ENCODE measurements around the gene CEP170. TPM values are rescaled to one million over a fixed set of nuclear protein-coding genes. Genes with fewer than 3 reads are reported as not detected.

CEP170 gene
- total and polyA plus RNA-seq, 10 of the 15 experiments (the other 5 are each of a cell fraction or from before 2014, with no cell fraction given), result 15.0 to 67.3 (median 40.2) TPM

DNA sequence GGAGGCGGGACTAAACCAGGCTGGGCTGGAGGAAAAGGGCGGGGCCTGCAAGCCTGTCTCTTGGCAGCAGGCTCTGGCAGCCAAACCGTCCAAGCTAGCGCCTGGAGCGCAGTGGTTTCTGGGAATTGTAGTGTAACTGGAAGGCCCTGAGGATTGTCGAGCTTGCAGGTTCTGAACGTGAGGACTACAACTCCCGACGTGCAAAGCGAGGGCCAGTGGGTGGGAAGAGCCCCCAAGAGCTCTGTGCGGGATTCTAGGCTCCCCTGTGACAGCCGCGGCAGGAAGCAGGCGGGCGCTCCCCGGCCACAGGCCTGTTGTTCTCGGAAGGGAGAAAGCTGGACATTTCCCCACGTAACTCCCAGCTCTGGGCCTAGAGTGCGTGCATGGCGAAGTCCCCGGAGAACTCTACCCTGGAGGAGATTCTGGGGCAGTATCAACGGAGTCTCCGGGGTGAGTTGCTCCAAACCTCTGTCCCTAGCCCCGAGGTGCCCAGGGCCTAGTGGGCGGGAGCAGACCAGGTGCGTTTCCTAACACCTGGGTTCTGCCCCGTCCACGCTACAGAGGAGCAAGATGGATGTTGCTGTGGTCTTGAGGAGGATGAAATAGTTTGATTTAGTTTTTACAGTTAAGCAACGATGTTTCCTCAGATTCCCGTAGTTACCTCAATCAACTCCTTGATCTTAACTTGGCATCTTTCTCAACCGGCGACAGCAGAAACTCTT, 871 bp upstream of the CEP170 start, which contains the start of gene SDCCAG8 (continued):
- TF ChIP-seq NR2C1 (IDR thresholded peaks at IDR 0.05) (no peak), RAD51 (IDR thresholded peaks at IDR 0.05) (no peak), MEF2B (IDR thresholded peaks at IDR 0.05; ENCODE audit: partially characterized antibody, poor library complexity, severe bottlenecking) (no peak), TAF1 (IDR thresholded peaks at IDR 0.05; ENCODE audit: borderline replicate concordance, low read depth, low read length) (0 out of 2 replicates have a peak, but pooled peaks have one; percentile 48), BACH1 (IDR thresholded peaks at IDR 0.05; ENCODE audit: borderline replicate concordance) (no peak; the same call in 1 of the 2 replicates), BRCA1 (IDR thresholded peaks at IDR 0.05; ENCODE audit: low read depth, low read length) (no peak), SUZ12 (IDR thresholded peaks at IDR 0.05; ENCODE audit: unreplicated experiment) (no peak), CBX3 (IDR thresholded peaks at IDR 0.05; ENCODE audit: borderline replicate concordance, low read depth) (no peak), SIN3A (IDR thresholded peaks at IDR 0.05; ENCODE audit: low read depth, low read length) (no peak; the same call in 1 of the 2 replicates), POLR2A (IDR thresholded peaks at IDR 0.05; ENCODE audit: low read depth, low read length) (peak; percentile 82), SREBF1 (IDR thresholded peaks at IDR 0.05; ENCODE audit: low read length) (no peak), ZNF217 (IDR thresholded peaks at IDR 0.05) (no peak), NFXL1 (IDR thresholded peaks at IDR 0.05; ENCODE audit: borderline replicate concordance) (no peak), ETV6 (conservative IDR thresholded peaks at IDR 0.05 in 1 of 2, IDR thresholded peaks at IDR 0.05 in 1 of 2; ENCODE audit: borderline replicate concordance in 1 of 2, low read depth in 1 of 2) (0 out of 4 replicates have a peak, but pooled peaks of 1 of the 2 experiments have one; percentile 29), CREB1 (IDR thresholded peaks at IDR 0.05; ENCODE audit: low read depth) (peak; percentile 62), SUPT20H (IDR thresholded peaks at IDR 0.05; ENCODE audit: borderline replicate concordance, control insufficient read depth, low read depth, low read length) (no peak), EGR1 (IDR thresholded peaks at IDR 0.05; ENCODE audit: borderline replicate concordance in 1 of 2, low read depth in 2 of 2, low read length in 2 of 2) (peak in 1 of 2 experiments; percentile 63; a peak in 1 of 3 replicates), RBBP5 (conservative IDR thresholded peaks at IDR 0.05) (no peak), CEBPB (IDR thresholded peaks at IDR 0.05; ENCODE audit: borderline replicate concordance in 1 of 2, low read depth in 2 of 2, low read length in 2 of 2) (no peak), CHD4 (IDR thresholded peaks at IDR 0.05) (no peak)
- TF ChIP-seq, protein P1, sequence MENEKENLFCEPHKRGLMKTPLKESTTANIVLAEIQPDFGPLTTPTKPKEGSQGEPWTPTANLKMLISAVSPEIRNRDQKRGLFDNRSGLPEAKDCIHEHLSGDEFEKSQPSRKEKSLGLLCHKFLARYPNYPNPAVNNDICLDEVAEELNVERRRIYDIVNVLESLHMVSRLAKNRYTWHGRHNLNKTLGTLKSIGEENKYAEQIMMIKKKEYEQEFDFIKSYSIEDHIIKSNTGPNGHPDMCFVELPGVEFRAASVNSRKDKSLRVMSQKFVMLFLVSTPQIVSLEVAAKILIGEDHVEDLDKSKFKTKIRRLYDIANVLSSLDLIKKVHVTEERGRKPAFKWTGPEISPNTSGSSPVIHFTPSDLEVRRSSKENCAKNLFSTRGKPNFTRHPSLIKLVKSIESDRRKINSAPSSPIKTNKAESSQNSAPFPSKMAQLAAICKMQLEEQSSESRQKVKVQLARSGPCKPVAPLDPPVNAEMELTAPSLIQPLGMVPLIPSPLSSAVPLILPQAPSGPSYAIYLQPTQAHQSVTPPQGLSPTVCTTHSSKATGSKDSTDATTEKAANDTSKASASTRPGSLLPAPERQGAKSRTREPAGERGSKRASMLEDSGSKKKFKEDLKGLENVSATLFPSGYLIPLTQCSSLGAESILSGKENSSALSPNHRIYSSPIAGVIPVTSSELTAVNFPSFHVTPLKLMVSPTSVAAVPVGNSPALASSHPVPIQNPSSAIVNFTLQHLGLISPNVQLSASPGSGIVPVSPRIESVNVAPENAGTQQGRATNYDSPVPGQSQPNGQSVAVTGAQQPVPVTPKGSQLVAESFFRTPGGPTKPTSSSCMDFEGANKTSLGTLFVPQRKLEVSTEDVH (IDR thresholded peaks at IDR 0.05; ENCODE audit: low read depth, partially characterized antibody), result no peak
- TF ChIP-seq, protein P2, sequence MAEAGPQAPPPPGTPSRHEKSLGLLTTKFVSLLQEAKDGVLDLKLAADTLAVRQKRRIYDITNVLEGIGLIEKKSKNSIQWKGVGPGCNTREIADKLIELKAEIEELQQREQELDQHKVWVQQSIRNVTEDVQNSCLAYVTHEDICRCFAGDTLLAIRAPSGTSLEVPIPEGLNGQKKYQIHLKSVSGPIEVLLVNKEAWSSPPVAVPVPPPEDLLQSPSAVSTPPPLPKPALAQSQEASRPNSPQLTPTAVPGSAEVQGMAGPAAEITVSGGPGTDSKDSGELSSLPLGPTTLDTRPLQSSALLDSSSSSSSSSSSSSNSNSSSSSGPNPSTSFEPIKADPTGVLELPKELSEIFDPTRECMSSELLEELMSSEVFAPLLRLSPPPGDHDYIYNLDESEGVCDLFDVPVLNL (IDR thresholded peaks at IDR 0.05; ENCODE audit: low read depth, low read length), result no peak
- TF ChIP-seq, protein P3, sequence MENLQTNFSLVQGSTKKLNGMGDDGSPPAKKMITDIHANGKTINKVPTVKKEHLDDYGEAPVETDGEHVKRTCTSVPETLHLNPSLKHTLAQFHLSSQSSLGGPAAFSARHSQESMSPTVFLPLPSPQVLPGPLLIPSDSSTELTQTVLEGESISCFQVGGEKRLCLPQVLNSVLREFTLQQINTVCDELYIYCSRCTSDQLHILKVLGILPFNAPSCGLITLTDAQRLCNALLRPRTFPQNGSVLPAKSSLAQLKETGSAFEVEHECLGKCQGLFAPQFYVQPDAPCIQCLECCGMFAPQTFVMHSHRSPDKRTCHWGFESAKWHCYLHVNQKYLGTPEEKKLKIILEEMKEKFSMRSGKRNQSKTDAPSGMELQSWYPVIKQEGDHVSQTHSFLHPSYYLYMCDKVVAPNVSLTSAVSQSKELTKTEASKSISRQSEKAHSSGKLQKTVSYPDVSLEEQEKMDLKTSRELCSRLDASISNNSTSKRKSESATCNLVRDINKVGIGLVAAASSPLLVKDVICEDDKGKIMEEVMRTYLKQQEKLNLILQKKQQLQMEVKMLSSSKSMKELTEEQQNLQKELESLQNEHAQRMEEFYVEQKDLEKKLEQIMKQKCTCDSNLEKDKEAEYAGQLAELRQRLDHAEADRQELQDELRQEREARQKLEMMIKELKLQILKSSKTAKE (IDR thresholded peaks at IDR 0.05; ENCODE audit: low read depth, poor library complexity, severe bottlenecking), result no peak
